ENCODE results near the gene KCNH4.

KCNH4 gene

GRCh38 chr17:42111265-42111636, 69.7 kb downstream of the KCNH4 start:
- TF ChIP-seq, protein P1, sequence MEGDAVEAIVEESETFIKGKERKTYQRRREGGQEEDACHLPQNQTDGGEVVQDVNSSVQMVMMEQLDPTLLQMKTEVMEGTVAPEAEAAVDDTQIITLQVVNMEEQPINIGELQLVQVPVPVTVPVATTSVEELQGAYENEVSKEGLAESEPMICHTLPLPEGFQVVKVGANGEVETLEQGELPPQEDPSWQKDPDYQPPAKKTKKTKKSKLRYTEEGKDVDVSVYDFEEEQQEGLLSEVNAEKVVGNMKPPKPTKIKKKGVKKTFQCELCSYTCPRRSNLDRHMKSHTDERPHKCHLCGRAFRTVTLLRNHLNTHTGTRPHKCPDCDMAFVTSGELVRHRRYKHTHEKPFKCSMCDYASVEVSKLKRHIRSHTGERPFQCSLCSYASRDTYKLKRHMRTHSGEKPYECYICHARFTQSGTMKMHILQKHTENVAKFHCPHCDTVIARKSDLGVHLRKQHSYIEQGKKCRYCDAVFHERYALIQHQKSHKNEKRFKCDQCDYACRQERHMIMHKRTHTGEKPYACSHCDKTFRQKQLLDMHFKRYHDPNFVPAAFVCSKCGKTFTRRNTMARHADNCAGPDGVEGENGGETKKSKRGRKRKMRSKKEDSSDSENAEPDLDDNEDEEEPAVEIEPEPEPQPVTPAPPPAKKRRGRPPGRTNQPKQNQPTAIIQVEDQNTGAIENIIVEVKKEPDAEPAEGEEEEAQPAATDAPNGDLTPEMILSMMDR (IDR thresholded peaks at IDR 0.05; ENCODE audit: low read depth, low read length, missing control alignments), result no peak
- DNase-seq (ENCODE audit: extremely low read depth, low read depth), result no peak
- no peak overlapping the region for H3K4me3 ChIP-seq (replicated peaks; ENCODE audit: low read depth, low read length)

DNA sequence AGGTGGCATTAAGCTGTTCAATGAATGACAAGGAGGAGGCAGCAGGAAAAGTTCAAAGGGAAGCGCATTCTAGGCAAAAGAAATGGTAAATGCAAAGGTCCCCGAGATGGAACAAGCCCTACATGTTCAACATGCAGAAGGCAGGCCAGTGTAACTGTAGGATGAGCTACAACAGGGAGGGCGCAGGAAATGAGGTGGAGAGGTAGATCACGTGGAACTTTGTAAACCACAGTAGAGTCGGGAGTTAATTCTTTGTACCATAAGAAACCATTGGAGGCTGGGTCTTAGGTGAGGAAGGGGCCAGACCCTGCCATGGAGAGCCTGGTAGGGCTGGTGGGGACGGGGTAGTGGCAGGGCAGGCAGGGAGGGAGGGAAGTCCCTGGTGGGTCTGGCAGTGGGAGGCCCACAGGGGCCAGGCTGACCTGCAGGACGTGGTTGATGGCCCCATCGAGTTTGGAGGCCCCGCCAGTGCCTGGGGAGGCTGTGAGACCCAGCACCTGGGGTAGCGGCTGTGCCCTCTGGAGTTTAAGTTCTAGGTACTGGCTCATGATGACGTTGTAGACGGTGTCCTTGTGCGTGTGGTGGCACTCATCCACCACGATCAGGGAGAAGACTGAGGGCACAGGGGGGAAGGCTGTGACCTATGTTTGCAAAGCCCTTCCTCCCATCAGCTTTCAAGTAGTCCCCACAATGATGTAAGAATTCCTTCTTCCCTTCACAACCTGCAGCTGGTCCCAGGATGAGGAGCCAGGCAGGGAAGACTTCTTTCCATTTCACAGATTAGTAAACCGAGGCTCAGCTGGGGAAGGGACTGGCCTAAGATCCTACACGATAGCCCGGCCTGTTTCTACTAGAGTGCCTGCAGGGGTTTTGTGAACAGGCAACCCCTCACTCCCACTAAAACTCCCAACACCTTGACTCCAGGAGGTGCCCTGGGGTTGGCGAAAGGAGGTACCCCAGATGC, 70.4 kb downstream of the KCNH4 start:
- no peak overlapping the region for H3K4me3 ChIP-seq (replicated peaks; ENCODE audit: low read depth, low read length)
- TF ChIP-seq, protein P1 (IDR thresholded peaks at IDR 0.05; ENCODE audit: low read depth, low read length, missing control alignments), result no peak
- no peak for DNase-seq (ENCODE audit: extremely low read depth, low read depth)

- TF ChIP-seq, protein P1 (IDR thresholded peaks at IDR 0.05; ENCODE audit: low read depth, low read length, missing control alignments), result no peak
- DNase-seq (ENCODE audit: extremely low read depth, low read depth), result no peak
- H3K4me3 ChIP-seq (replicated peaks; ENCODE audit: low read depth, low read length), result no peak overlapping the region
Measured at GRCh38 chr17:42109086-42109485, 71.9 kb downstream of the KCNH4 start.

GRCh38 chr17:42107597-42108576, 73.1 kb downstream of the KCNH4 start:
- DNase-seq (ENCODE audit: extremely low read depth, low read depth), result peak; percentile 29
- H3K4me3 ChIP-seq (replicated peaks; ENCODE audit: low read depth, low read length), result no peak overlapping the region
- TF ChIP-seq, protein P1 (IDR thresholded peaks at IDR 0.05; ENCODE audit: low read depth, low read length, missing control alignments), result no peak

DNA sequence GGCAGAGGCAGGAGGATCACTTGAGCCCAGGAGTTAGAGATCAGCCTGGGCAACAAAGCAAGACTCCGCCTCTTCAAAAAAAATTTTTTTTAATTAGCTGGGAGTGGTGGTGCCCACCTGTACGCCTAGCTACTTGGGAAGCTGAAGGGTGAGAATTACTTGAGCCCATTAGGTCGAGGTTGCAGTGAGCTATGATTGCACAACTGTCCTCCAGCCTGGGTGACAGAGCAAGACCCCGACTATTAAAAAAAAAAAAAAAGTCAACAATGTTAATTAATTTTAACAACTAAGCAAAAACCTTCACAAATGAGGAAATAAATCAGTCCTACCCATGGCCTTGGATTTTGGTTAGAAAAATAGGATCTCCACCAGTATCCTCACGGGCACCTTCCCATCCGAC, 73.8 kb downstream of the KCNH4 start:
- TF ChIP-seq, protein P1 (IDR thresholded peaks at IDR 0.05; ENCODE audit: low read depth, low read length, missing control alignments), result no peak
- H3K4me3 ChIP-seq (replicated peaks; ENCODE audit: low read depth, low read length), result no peak overlapping the region
- DNase-seq (ENCODE audit: extremely low read depth, low read depth), result no peak

Measured in HFF-Myc (cell line).